B cell (primary cell): ENCODE data around the gene SDK1. TPM values are rescaled to one million over a fixed set of nuclear protein-coding genes. Genes with fewer than 3 reads are reported as not detected.

Experiments
- ATAC-seq: fragments of 200-7000 bp; cut with Tn5 transposase; one replicate; pipeline ENCODE4 v1.10.0; 2021; ENCODE audit warnings: low read depth, mild to moderate bottlenecking, moderate number of reproducible peaks, moderate library complexity
- CTCF ChIA-PET: fragments of 350-600 bp; sonication (Branson Sonifier 250); formaldehyde crosslinking; loops from one replicate; lab custom pipeline; 2021; ENCODE audit warnings: antibody characterized with exemption, inconsistent platforms; lab: Charles Lee
- POLR2A ChIA-PET: fragments of 350-600 bp; sonication (Branson Sonifier 250); formaldehyde crosslinking; loops from one replicate; lab custom pipeline; 2021; ENCODE audit warnings: antibody characterized with exemption; lab: Charles Lee
- DNase-seq: peaks from one replicate; pipeline ENCODE4 v3.0.0; 2013
- H2AFZ ChIP-seq: 2 replicates; pipeline ENCODE4 v1.6.1; 2012; ENCODE audit warnings: mild to moderate bottlenecking, low read depth, low read length; ENCODE audit not compliant: insufficient read depth, poor library complexity, severe bottlenecking
- H3K27ac ChIP-seq, 2 donors: 1 replicate in 1 of 2; 2 replicates in 1 of 2; pipeline ENCODE4 v1.5.1; 2012 to 2013; ENCODE audit warnings: low read length in 2 of 2, mild to moderate bottlenecking in 2 of 2, moderate library complexity in 1 of 2
- H3K27me3 ChIP-seq, 4 experiments: fragments of 200-600 bp in 1 of 4; sonication (generic) in 1 of 4; replicated peaks in 1 of 4; 1 replicate in 2 of 4; 2 replicates in 2 of 4; pipeline versions ENCODE4 v1.6.1 to v1.7.0; 2013 to 2016; ENCODE audit warnings: low read length in 3 of 4, mild to moderate bottlenecking in 2 of 4, mixed read lengths in 1 of 4, moderate library complexity in 1 of 4; ENCODE audit not compliant: insufficient read depth in 4 of 4, control insufficient read depth in 3 of 4; ENCODE audit errors: control extremely low read depth in 1 of 4
- H3K36me3 ChIP-seq, 2 experiments: replicated peaks in 1 of 2; 1 replicate in 1 of 2; 2 replicates in 1 of 2; pipeline versions ENCODE4 v1.6.1 to v1.7.1; 2013; ENCODE audit warnings: low read length in 1 of 2; ENCODE audit not compliant: insufficient read depth in 2 of 2, control insufficient read depth in 1 of 2; ENCODE audit errors: control extremely low read depth in 1 of 2, extremely low read depth in 1 of 2
- H3K4me1 ChIP-seq, 2 donors: fragments of 200-600 bp in 1 of 2; sonication (generic) in 1 of 2; 1 replicate in 1 of 2; 2 replicates in 1 of 2; pipeline versions ENCODE4 v1.5.1 to v1.6.1; 2013 to 2017; ENCODE audit warnings: low read length in 2 of 2; ENCODE audit not compliant: control insufficient read depth in 2 of 2, insufficient read depth in 2 of 2
- H3K4me2 ChIP-seq: replicated peaks from 2 replicates; pipeline ENCODE3; 2012; ENCODE audit warnings: mild to moderate bottlenecking, low read depth, low read length; ENCODE audit not compliant: poor library complexity, severe bottlenecking
- H3K4me3 ChIP-seq, 5 experiments: fragments of 200-600 bp in 1 of 5; sonication (generic) in 1 of 5; 1 replicate in 3 of 5; 2 replicates in 2 of 5; pipeline versions ENCODE4 v1.5.1 to v1.7.0; 2011 to 2016; ENCODE audit warnings: low read length in 4 of 5, mild to moderate bottlenecking in 4 of 5, low read depth in 2 of 5, control low read depth in 1 of 5, moderate library complexity in 1 of 5; ENCODE audit not compliant: insufficient read depth in 1 of 5; ENCODE audit errors: control extremely low read depth in 1 of 5, extremely low read depth in 1 of 5
- H3K79me2 ChIP-seq: fragments of 200-600 bp; sonication (generic); one replicate; pipeline ENCODE4 v1.6.0; 2016; ENCODE audit warnings: low read length; ENCODE audit not compliant: control insufficient read depth, insufficient read depth
- H3K9ac ChIP-seq: fragments of 200-600 bp; sonication (generic); 2 replicates; pipeline ENCODE4 v1.6.1; 2017; ENCODE audit warnings: mild to moderate bottlenecking, low read length, moderate library complexity
- H3K9me3 ChIP-seq, 3 donors: one replicate each; pipeline versions ENCODE4 v1.6.1 to v1.7.1; 2013; ENCODE audit warnings: low read length in 2 of 3; ENCODE audit not compliant: control insufficient read depth in 2 of 3, insufficient read depth in 1 of 3; ENCODE audit errors: control extremely low read depth in 1 of 3
- H4K20me1 ChIP-seq: 2 replicates; pipeline ENCODE4 v1.6.0; 2012; ENCODE audit warnings: mild to moderate bottlenecking, low read length; ENCODE audit not compliant: insufficient read depth, control insufficient read depth, poor library complexity, severe bottlenecking
- H3K27ac Mint-ChIP-seq: one replicate; pipeline ENCODE4 v1.8.0; 2021; ENCODE audit warnings: mixed read lengths
- H3K27me3 Mint-ChIP-seq: one replicate; pipeline ENCODE4 v1.8.0; 2021; ENCODE audit warnings: mixed read lengths
- H3K4me1 Mint-ChIP-seq: one replicate; pipeline ENCODE4 v1.8.0; 2021; ENCODE audit warnings: mixed read lengths
- H3K4me3 Mint-ChIP-seq: one replicate; pipeline ENCODE4 v1.8.0; 2021; ENCODE audit warnings: mixed read lengths
- H3K9me3 Mint-ChIP-seq: one replicate; pipeline ENCODE4 v1.8.0; 2022; ENCODE audit warnings: mixed read lengths; ENCODE audit not compliant: insufficient read depth
- CTCF ChIP-seq: fragments of 200-600 bp; IDR thresholded peaks from one replicate; pipeline ENCODE4 v1.8.0; 2022; ENCODE audit warnings: antibody characterized with exemption, mild to moderate bottlenecking
- EZH2 ChIP-seq: IDR thresholded peaks from 2 replicates; pipeline ENCODE4 v1.6.1; 2012; ENCODE audit warnings: borderline replicate concordance, low read depth, mild to moderate bottlenecking, moderate library complexity, low read length; ENCODE audit not compliant: insufficient read depth, poor library complexity, severe bottlenecking
- WGBS: methylation state at CpG from one replicate; pipeline ENCODE4 v1.1.5; 2013; ENCODE audit warnings: missing lambda C conversion rate; ENCODE audit not compliant: insufficient coverage; 5-methylcytosine and 5-hydroxymethylcytosine counted together
- intact Hi-C: fragments of 100-400 bp; cut with micrococcal nuclease; formaldehyde crosslinking; loops from one replicate; pipeline ENCODE4 v1.10.0; 2022
- polyA plus RNA-seq: library from polyadenylated mRNA; depleted of rRNA; stranded (reverse); fragments of >200 nt; gene quantifications from 2 replicates; pipeline ENCODE4 v1.2.3, GENCODE V29; 2012
- total RNA-seq, 2 donors: library from RNA; stranded (reverse); fragments of 120-200 nt in 1 of 2; gene quantifications; 1 replicate in 1 of 2; 2 replicates in 1 of 2; pipeline versions ENCODE4 v1.2.3 to v1.2.4, GENCODE V29; 2013 to 2022

The SDK1 gene
- total and polyA plus RNA-seq, 2 donors (not counting 1 experiment from before 2014, with no cell fraction given), result 0.73 to 2.0 TPM

GRCh38 chr7:3968234-3968633, 667.2 kb downstream of the SDK1 start:
- no peak for TF ChIP-seq EZH2
- no peak for TF ChIP-seq CTCF
- Histone ChIP-seq H3K9ac (no peak overlapping the region), H3K4me1 (no peaks in the 10 kb centered on the region), H2AFZ (no peak overlapping the region), H3K79me2 (no peaks in the 10 kb centered on the region), H3K4me3 (no peak overlapping the region), H3K27me3 (no peaks in the 10 kb centered on the region), H3K27ac (no peak overlapping the region), H3K36me3 (no peaks in the 10 kb centered on the region), H4K20me1 (no peaks in the 10 kb centered on the region), H3K9me3 (no peaks in the 10 kb centered on the region), H3K4me2 (no peak overlapping the region)
- 74% methylated on average over 3 of the region's 4 CpGs for WGBS
- DNase-seq (no peak), ATAC-seq (no peak)
- peaks cover 10% of the 10 kb centered on the region for H3K27me3 Mint-ChIP-seq
- ChIA-PET CTCF (no interaction called here), POLR2A (no interaction called here)
- H3K9me3 Mint-ChIP-seq, result no peaks in the 10 kb centered on the region
- H3K27ac Mint-ChIP-seq, result no peak overlapping the region
- intact Hi-C loops, result no loop called here
- no peaks in the 10 kb centered on the region for H3K4me1 Mint-ChIP-seq
- H3K4me3 Mint-ChIP-seq, result no peak overlapping the region

DNA sequence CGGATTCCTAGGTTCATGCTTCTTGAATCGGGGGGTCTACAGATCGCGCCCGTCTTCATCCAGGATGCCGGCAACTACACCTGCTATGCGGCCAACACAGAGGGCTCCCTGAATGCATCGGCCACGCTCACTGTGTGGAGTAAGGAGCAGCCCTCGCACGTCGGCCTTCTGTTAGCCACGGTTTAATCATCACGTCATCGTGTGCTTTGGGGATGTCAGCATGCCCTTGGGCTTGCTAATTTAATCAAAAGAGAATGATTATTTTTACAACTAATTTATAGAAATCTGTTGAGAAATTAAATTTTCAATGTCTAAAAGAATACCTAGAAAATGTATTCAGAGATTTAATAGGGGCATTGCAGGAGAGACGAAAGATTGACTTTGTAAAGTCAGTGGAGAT, 668.2 kb downstream of the SDK1 start:
- peaks cover 10% of the 10 kb centered on the region for H3K27me3 Mint-ChIP-seq
- DNase-seq (no peak), ATAC-seq (no peak)
- POLR2A ChIA-PET, result no interaction called here
- Histone ChIP-seq H3K79me2 (no peaks in the 10 kb centered on the region), H3K4me2 (no peak overlapping the region), H3K4me3 (no peak overlapping the region), H3K27ac (no peak overlapping the region), H2AFZ (no peak overlapping the region), H4K20me1 (no peaks in the 10 kb centered on the region), H3K27me3 (no peaks in the 10 kb centered on the region), H3K9me3 (no peaks in the 10 kb centered on the region), H3K4me1 (no peaks in the 10 kb centered on the region), H3K36me3 (no peaks in the 10 kb centered on the region), H3K9ac (no peak overlapping the region)
- intact Hi-C loops, result no loop called here
- no peaks in the 10 kb centered on the region for H3K4me1 Mint-ChIP-seq
- no peak overlapping the region for H3K27ac Mint-ChIP-seq
- 96% methylated on average over 7 of the region's 16 CpGs for WGBS
- CTCF ChIA-PET, result no interaction called here
- H3K9me3 Mint-ChIP-seq, result no peaks in the 10 kb centered on the region
- TF ChIP-seq EZH2 (no peak), CTCF (no peak)
- no peak overlapping the region for H3K4me3 Mint-ChIP-seq
